PFSK-1 (cell line): ENCODE measurements around the gene STN1.

Experiments
- POLR2AphosphoS5 ChIP-seq: IDR thresholded peaks from 2 replicates; pipeline ENCODE4 v1.6.1; 2012; ENCODE audit warnings: low read depth, mild to moderate bottlenecking, control low read depth, low read length, moderate library complexity
- TAF1 ChIP-seq: IDR thresholded peaks from 2 replicates; pipeline ENCODE4 v1.6.1; 2012; ENCODE audit warnings: low read length, control low read depth, borderline replicate concordance; ENCODE audit not compliant: insufficient read depth

- TF ChIP-seq TAF1 = no peak
- no peak for TF ChIP-seq POLR2AphosphoS5
These were observed 65.7 kb downstream of the STN1 start for GRCh38 chr10:103852189-103852711.
